ENCODE data around the gene PDZD2.

- no peak for TF ChIP-seq CTCF (IDR thresholded peaks at IDR 0.05; ENCODE audit: borderline replicate concordance, extremely low read depth, low read length, poor library complexity, severe bottlenecking)
- TF ChIP-seq EZH2 (IDR thresholded peaks at IDR 0.05; ENCODE audit: borderline replicate concordance, low read depth, low read length, severe bottlenecking) = no peak
Observed at GRCh38 chr5:31887556-31887955, 248.6 kb downstream of the PDZD2 start.
